Glutamatergic neuron (in vitro differentiated cells): Measurements from ENCODE around the gene SLC38A10. TPM values are rescaled to one million over a fixed set of nuclear protein-coding genes. Genes with fewer than 3 reads are reported as not detected.
A peak's percentile ranks its signal among the peaks of the same experiment; 100 is the strongest.

Source experiments
- DNase-seq: peaks from one replicate; pipeline ENCODE4 v3.0.0; 2022
- H3K27ac Mint-ChIP-seq: one replicate; pipeline ENCODE4 v1.8.0; 2020; ENCODE audit warnings: mild to moderate bottlenecking, mixed read lengths, inconsistent platforms; ENCODE audit not compliant: unreplicated experiment
- H3K27me3 Mint-ChIP-seq: one replicate; pipeline ENCODE4 v1.8.0; 2020; ENCODE audit warnings: mild to moderate bottlenecking, moderate library complexity, mixed read lengths, inconsistent platforms; ENCODE audit not compliant: unreplicated experiment
- H3K36me3 Mint-ChIP-seq: one replicate; pipeline ENCODE4 v1.8.0; 2020; ENCODE audit warnings: mild to moderate bottlenecking, mixed read lengths, inconsistent platforms; ENCODE audit not compliant: unreplicated experiment
- H3K4me1 Mint-ChIP-seq: one replicate; pipeline ENCODE4 v1.8.0; 2020; ENCODE audit warnings: mild to moderate bottlenecking, low read depth, mixed read lengths, inconsistent platforms; ENCODE audit not compliant: unreplicated experiment
- H3K4me3 Mint-ChIP-seq: one replicate; pipeline ENCODE4 v1.8.0; 2020; ENCODE audit warnings: mild to moderate bottlenecking, mixed read lengths, inconsistent platforms; ENCODE audit not compliant: unreplicated experiment
- H3K9me3 Mint-ChIP-seq: one replicate; pipeline ENCODE4 v1.8.0; 2020; ENCODE audit warnings: mild to moderate bottlenecking, moderate library complexity, mixed read lengths, inconsistent platforms; ENCODE audit not compliant: unreplicated experiment
- total RNA-seq: library from RNA; stranded (reverse); fragmentation: NEBNext Ultra II Directional; extraction: Animal tissue kit (Norgen Biotek cat#: 25700); gene quantifications from one replicate; pipeline ENCODE4 v1.2.1, GENCODE V29; 2021; ENCODE audit not compliant: unreplicated experiment
- TF ChIP-seq, protein P1 (sequence below): fragments of 200-600 bp; sonication (generic); IDR thresholded peaks from one replicate; pipeline ENCODE4 v1.5.0; 2021; ENCODE audit not compliant: partially characterized antibody, unreplicated experiment

The SLC38A10 gene
- total RNA-seq, 1 donor from 2014 or later, result 92.4 TPM

DNA sequence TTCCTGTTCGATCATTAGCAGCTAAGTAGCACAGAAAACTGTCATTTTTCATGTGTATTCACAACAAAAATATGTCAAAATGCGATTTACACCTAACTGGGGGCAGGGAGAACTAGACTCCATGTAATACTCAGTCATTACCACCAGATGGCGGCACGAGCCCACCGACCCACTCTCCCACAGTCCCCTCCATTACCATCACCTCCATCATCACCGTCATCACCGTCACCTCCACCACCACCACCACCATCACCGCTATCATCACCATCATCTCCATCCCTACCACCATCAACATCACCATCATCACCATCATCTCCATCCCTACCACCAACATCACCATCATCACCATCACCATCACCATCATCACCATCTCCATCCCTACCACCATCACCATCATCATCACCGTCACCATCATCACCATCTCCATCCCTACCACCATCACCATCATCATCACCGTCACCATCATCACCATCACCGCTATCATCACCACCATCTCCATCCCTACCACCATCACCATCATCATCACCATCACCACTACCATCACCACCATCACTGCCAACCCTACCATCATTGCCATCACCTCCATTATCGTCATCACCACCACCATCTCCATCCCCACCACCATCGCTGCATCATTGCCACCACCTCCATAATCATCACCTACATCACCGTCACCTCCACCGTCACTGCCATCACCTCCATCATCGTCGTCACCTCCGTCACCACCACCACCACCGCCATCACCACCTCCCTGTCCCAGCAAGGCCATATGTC, 41.6 kb downstream of the SLC38A10 start:
- H3K4me1 Mint-ChIP-seq, result peaks cover 37% of the 10 kb centered on the region
- DNase-seq, result peak; percentile 68
- no peaks in the 10 kb centered on the region for H3K36me3 Mint-ChIP-seq
- peak overlapping the region; percentile 100 for H3K27ac Mint-ChIP-seq
- peaks cover 26% of the 10 kb centered on the region for H3K27me3 Mint-ChIP-seq
- TF ChIP-seq, protein P1, sequence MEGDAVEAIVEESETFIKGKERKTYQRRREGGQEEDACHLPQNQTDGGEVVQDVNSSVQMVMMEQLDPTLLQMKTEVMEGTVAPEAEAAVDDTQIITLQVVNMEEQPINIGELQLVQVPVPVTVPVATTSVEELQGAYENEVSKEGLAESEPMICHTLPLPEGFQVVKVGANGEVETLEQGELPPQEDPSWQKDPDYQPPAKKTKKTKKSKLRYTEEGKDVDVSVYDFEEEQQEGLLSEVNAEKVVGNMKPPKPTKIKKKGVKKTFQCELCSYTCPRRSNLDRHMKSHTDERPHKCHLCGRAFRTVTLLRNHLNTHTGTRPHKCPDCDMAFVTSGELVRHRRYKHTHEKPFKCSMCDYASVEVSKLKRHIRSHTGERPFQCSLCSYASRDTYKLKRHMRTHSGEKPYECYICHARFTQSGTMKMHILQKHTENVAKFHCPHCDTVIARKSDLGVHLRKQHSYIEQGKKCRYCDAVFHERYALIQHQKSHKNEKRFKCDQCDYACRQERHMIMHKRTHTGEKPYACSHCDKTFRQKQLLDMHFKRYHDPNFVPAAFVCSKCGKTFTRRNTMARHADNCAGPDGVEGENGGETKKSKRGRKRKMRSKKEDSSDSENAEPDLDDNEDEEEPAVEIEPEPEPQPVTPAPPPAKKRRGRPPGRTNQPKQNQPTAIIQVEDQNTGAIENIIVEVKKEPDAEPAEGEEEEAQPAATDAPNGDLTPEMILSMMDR, result peak; percentile 92
- H3K9me3 Mint-ChIP-seq, result peaks cover 24% of the 10 kb centered on the region
- H3K4me3 Mint-ChIP-seq, result peak overlapping the region; percentile 83

DNA sequence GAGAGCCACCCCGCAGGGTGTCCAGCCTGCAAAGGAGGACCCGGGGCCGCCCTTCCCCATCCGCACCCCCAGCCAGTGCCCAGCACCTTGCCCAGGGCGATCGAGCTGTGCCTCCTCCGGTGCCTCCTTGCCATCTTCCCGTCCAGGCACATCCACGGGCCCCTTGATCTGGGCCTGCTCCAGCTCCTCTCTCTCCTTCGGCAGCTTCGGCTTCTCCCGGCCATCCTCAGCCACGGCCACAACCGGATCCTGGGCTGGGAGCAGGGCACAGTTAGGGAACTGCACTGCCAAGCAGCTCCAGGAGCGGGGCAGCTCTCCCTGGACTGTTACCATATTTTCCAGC, 42.1 kb downstream of the SLC38A10 start:
- Mint-ChIP-seq H3K27me3 (peaks cover 31% of the 10 kb centered on the region), H3K4me1 (peaks cover 35% of the 10 kb centered on the region), H3K4me3 (peak overlapping the region; percentile 83), H3K9me3 (peaks cover 28% of the 10 kb centered on the region), H3K27ac (peak overlapping the region; percentile 100), H3K36me3 (no peaks in the 10 kb centered on the region)
- peak; percentile 43 for DNase-seq
- TF ChIP-seq, protein P1, result no peak

DNA sequence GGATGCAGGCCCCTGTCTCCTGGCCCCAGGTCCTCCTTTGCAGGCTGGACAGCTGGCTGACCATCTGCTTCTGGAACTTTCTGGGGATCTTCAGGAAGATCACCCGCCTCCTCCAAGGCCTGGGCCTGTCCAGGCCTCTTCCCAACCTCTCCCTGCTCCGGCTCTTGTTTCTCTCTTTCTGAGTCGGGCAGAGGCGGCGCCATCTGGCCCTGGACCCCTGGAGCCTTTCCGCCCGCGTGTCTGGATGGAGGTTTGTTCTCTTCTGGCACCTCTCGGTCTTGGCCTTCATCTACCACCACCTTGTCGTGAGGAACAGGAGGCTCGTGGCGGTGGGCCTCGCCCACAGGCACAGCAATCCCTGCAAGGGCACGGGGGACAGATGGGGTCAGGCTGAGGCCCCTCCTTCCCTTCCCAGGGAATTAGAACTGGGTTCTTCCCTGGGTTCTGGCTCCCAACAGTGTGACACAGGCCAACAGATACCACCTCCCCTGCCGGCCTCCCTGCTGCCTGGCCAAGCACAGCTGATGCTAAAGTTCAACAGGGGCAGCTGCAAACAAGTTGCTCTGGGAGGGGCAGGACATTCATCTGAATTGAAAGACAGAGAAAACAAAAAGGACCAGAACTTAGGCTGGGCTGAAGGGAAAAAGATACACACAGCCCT, 42.7 kb downstream of the SLC38A10 start:
- TF ChIP-seq, protein P1, result no peak
- H3K27ac Mint-ChIP-seq, result peak overlapping the region; percentile 100
- H3K36me3 Mint-ChIP-seq, result no peaks in the 10 kb centered on the region
- H3K4me3 Mint-ChIP-seq, result peak overlapping the region; percentile 80
- H3K9me3 Mint-ChIP-seq, result peaks cover 28% of the 10 kb centered on the region
- DNase-seq, result no peak
- H3K27me3 Mint-ChIP-seq, result peaks cover 32% of the 10 kb centered on the region
- H3K4me1 Mint-ChIP-seq, result peaks cover 35% of the 10 kb centered on the region

DNA sequence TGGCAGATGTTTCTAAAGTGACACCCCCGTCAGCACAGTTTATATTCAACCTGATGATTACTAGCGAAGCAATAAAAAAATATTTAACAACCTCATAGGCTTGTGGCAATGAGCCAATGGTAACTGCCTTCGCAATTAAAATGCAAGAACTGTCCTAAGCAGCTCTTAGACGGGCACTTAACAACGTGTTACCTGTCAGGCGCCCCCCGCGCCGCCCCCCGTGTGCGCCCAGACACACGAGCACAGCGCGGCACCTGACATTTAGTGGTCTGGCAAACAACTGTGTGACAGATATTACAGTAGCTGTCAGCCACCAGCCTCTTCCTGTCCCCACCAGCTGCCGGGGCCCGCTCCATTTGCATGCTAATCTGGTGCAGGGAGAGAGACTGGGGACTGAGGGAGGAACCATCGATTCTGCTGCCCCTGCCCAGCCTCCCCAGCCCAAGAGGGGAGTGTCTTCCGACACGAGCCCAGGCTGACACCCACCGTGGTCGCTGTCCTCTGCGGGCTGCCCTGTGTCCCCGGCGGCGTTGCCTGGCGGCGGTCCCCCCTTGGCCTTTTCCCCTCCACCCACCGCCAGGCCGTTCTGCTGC, 43.3 kb downstream of the SLC38A10 start:
- Mint-ChIP-seq H3K27ac (peak overlapping the region; percentile 100), H3K9me3 (peaks cover 29% of the 10 kb centered on the region), H3K36me3 (no peaks in the 10 kb centered on the region), H3K4me1 (peaks cover 36% of the 10 kb centered on the region), H3K27me3 (peaks cover 35% of the 10 kb centered on the region), H3K4me3 (peak overlapping the region; percentile 80)
- TF ChIP-seq, protein P1, result no peak
- DNase-seq, result peak; percentile 83
